ENCODE results near the gene LYPLAL1. TPM values are rescaled to one million over a fixed set of nuclear protein-coding genes. Genes with fewer than 3 reads are reported as not detected.

Gene LYPLAL1
- total and polyA plus RNA-seq, 2 of the 4 experiments (the other 2 are of a cell fraction), result 4.8 to 7.5 TPM

DNA sequence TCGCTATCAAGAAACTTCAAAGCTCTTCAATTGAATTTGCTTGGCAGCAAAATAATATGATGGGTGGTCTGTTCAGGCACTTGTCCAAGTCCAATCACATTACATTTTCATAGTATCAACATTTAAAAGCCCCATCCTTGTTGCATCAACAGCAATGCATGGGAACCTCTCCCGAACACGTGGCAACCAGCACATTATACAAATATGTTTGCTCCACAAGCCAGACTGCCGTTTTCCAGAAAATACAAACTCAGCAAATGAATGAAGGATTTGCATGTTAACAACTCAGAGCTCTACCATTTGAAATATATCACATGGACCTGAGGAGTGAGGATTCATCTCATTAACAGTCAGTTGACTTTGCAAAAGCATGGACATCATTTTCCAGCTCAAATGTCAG is 20.0 kb upstream of the LYPLAL1 start:
- H3K27me3 ChIP-seq (ENCODE audit: control insufficient read depth, insufficient read depth, low read length), result no peaks in the 10 kb centered on the region
- ChIA-PET POLR2A (ENCODE audit: unreplicated experiment) (no interaction called here), CTCF (no interaction called here)
- H4K91ac ChIP-seq (ENCODE audit: insufficient read depth, low read depth, low read length), result no peak overlapping the region
- no peaks in the 10 kb centered on the region for H4K20me1 ChIP-seq (ENCODE audit: insufficient read depth, low read length)
- no peaks in the 10 kb centered on the region for H3K4me1 ChIP-seq (ENCODE audit: control insufficient read depth, insufficient read depth, low read length)
- no peak overlapping the region for H2AFZ ChIP-seq (replicated peaks; ENCODE audit: low read length, poor library complexity)
- H2BK15ac ChIP-seq (ENCODE audit: low read depth, low read length), result no peak overlapping the region
- no peak overlapping the region for H2AK5ac ChIP-seq (ENCODE audit: low read depth, low read length)
- WGBS, 2 experiments (ENCODE audit: extremely low coverage in 2 of 2, insufficient read length in 1 of 2), result no CpG with 5 or more reads among the region's 4 CpGs
- BruUV-seq (replicated peaks), result no TSS peak
- dilution Hi-C loops (cut with HindIII; ENCODE audit: low sequenced_read_pairs, unreplicated experiment) (no loop called here), intact Hi-C loops (cut with micrococcal nuclease) (no loop called here), in situ Hi-C loops (cut with MboI; ENCODE audit: low sequenced_read_pairs) (no loop called here)
- no peak for ATAC-seq (ENCODE audit: low read depth)
- H3K36me3 ChIP-seq (ENCODE audit: control insufficient read depth, insufficient read depth, low read length), result no peaks in the 10 kb centered on the region
- no peak overlapping the region for H3K4me2 ChIP-seq (ENCODE audit: low read depth, low read length)
- H3K18ac ChIP-seq (ENCODE audit: low read depth, low read length), result no peak overlapping the region
- no peaks in the 10 kb centered on the region for H3K9me3 ChIP-seq (ENCODE audit: control insufficient read depth, insufficient read depth, low read length)
- H2BK5ac ChIP-seq (ENCODE audit: low read depth, low read length, poor library complexity, severe bottlenecking), result no peak overlapping the region
- no peak overlapping the region for H2BK120ac ChIP-seq (ENCODE audit: low read depth, low read length)
- H4K8ac ChIP-seq (ENCODE audit: low read depth in 2 of 2, low read length in 2 of 2), result no peak overlapping the region
- no peak overlapping the region for H3K27ac ChIP-seq (ENCODE audit: insufficient read depth, low read length)
- H3K79me1 ChIP-seq (ENCODE audit: low read depth in 1 of 2, low read length in 2 of 2), result no peaks in the 10 kb centered on the region
- H2BK20ac ChIP-seq (ENCODE audit: low read depth, low read length), result no peak overlapping the region
- DNase-seq, result peak; percentile 51
- no peak overlapping the region for H2AK9ac ChIP-seq (replicated peaks; ENCODE audit: low read depth, low read length, poor library complexity)
- H3K56ac ChIP-seq (ENCODE audit: extremely low read depth, insufficient read depth, low read length), result no peak overlapping the region
- no peak overlapping the region for H3K23ac ChIP-seq (ENCODE audit: low read depth, low read length)
- H4K5ac ChIP-seq (ENCODE audit: low read depth, low read length), result no peak overlapping the region
- no peak overlapping the region for H3K9ac ChIP-seq (ENCODE audit: low read depth, low read length)
- H3K14ac ChIP-seq (replicated peaks; ENCODE audit: low read depth, low read length), result no peak overlapping the region; the same call in 1 of the 2 replicates
- no peaks in the 10 kb centered on the region for H3K9me1 ChIP-seq (ENCODE audit: insufficient read depth, low read length)
- H3K4me3 ChIP-seq (ENCODE audit: insufficient read depth, low read depth, low read length), result no peak overlapping the region
- TF ChIP-seq, protein P1, sequence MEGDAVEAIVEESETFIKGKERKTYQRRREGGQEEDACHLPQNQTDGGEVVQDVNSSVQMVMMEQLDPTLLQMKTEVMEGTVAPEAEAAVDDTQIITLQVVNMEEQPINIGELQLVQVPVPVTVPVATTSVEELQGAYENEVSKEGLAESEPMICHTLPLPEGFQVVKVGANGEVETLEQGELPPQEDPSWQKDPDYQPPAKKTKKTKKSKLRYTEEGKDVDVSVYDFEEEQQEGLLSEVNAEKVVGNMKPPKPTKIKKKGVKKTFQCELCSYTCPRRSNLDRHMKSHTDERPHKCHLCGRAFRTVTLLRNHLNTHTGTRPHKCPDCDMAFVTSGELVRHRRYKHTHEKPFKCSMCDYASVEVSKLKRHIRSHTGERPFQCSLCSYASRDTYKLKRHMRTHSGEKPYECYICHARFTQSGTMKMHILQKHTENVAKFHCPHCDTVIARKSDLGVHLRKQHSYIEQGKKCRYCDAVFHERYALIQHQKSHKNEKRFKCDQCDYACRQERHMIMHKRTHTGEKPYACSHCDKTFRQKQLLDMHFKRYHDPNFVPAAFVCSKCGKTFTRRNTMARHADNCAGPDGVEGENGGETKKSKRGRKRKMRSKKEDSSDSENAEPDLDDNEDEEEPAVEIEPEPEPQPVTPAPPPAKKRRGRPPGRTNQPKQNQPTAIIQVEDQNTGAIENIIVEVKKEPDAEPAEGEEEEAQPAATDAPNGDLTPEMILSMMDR (conservative IDR thresholded peaks at IDR 0.05; ENCODE audit: low read depth, low read length), result no peak
- TF ChIP-seq MXI1 (IDR thresholded peaks at IDR 0.05; ENCODE audit: borderline replicate concordance, low read depth, low read length), result 0 out of 2 replicates have a peak, but pooled peaks have one; percentile 24
- H3K4ac ChIP-seq (ENCODE audit: low read depth, low read length), result no peak overlapping the region

Measured in IMR-90 (cell line).